Transverse colon (tissue), 4 donors: Measurements from ENCODE around the gene PHETA1. TPM values are rescaled to one million over a fixed set of nuclear protein-coding genes. Genes with fewer than 3 reads are reported as not detected.
A peak's percentile ranks its signal among the peaks of the same experiment; 100 is the strongest.

Experiments used
- DNase-seq: peaks from one replicate; pipeline ENCODE4 v3.0.0-alpha.2; 2019
- H3K27ac ChIP-seq, 4 donors: fragments of 200-600 bp; sonication (generic); 2 replicates each; pipeline ENCODE4 v1.5.1; 2016 to 2018; ENCODE audit warnings: inconsistent platforms in 4 of 4
- H3K27me3 ChIP-seq: fragments of 200-600 bp; sonication (generic); 2 replicates; pipeline ENCODE4 v1.5.1; 2017; ENCODE audit warnings: inconsistent platforms
- H3K36me3 ChIP-seq, 4 donors: fragments of 200-600 bp; sonication (generic); 2 replicates each; pipeline ENCODE4 v1.5.1; 2017 to 2019; ENCODE audit warnings: inconsistent platforms in 4 of 4
- H3K4me1 ChIP-seq, 4 donors: fragments of 200-600 bp; sonication (generic); 2 replicates each; pipeline ENCODE4 v1.5.1; 2017 to 2020; ENCODE audit warnings: inconsistent platforms in 4 of 4
- H3K4me3 ChIP-seq, 4 donors: fragments of 200-600 bp; sonication (generic); 1 replicate in 1 of 4; 2 replicates in 3 of 4; pipeline versions ENCODE4 v1.5.1 to v1.6.1; 2017 to 2019; ENCODE audit warnings: inconsistent platforms in 4 of 4
- H3K9me3 ChIP-seq, 2 donors: fragments of 200-600 bp; sonication (generic); 2 replicates each; pipeline ENCODE4 v1.5.1; 2017 to 2019; ENCODE audit warnings: inconsistent platforms in 2 of 2
- CTCF ChIP-seq, 5 experiments: fragments of 200-600 bp in 3 of 5; fragments of 450-650 bp in 2 of 5; sonication (generic) in 3 of 5; IDR thresholded peaks; 1 replicate in 2 of 5; 2 replicates in 3 of 5; pipeline ENCODE4 v1.5.1; 2016 to 2017; ENCODE audit warnings: antibody characterized with exemption in 5 of 5, inconsistent platforms in 3 of 5, mild to moderate bottlenecking in 2 of 5, moderate library complexity in 1 of 5
- EP300 ChIP-seq: sonication (generic); formaldehyde crosslinking; IDR thresholded peaks from one replicate; pipeline ENCODE4 v1.6.1; 2017; ENCODE audit warnings: antibody characterized with exemption, low read depth
- POLR2A ChIP-seq: fragments of 450-650 bp; IDR thresholded peaks from one replicate; pipeline ENCODE4 v1.6.1; 2016; ENCODE audit warnings: antibody characterized with exemption, mild to moderate bottlenecking, moderate library complexity
- POLR2AphosphoS5 ChIP-seq, 3 donors: sonication (generic); formaldehyde crosslinking; IDR thresholded peaks; one replicate each; pipeline ENCODE4 v1.6.1; 2016; ENCODE audit warnings: antibody characterized with exemption in 3 of 3
- WGBS, 2 donors: methylation state at CpG; one replicate each; pipeline ENCODE4 v1.1.5; 2018; ENCODE audit warnings: low coverage in 1 of 2; 5-methylcytosine and 5-hydroxymethylcytosine counted together
- in situ Hi-C, 4 donors: fragments of 200-750 bp; cut with MboI; loops; one replicate each; pipeline versions ENCODE4 v1.15.0 to v1.15.1; 2017; ENCODE audit warnings: low sequenced_read_pairs in 3 of 4, low pct_ligation_motif_present in 1 of 4, low pct_unique_long_range_greater_than_20kb in 1 of 4
- intact Hi-C: fragments of 100-400 bp; cut with DNase I; formaldehyde crosslinking; loops from one replicate; pipeline ENCODE4 v1.15.1; 2023; ENCODE audit warnings: low total_unique reads
- total RNA-seq, 4 donors: library from RNA; depleted of rRNA; stranded (reverse); fragments of >200 nt; gene quantifications; one replicate each; pipeline ENCODE4 v1.1.0, GENCODE V29; 2016

PHETA1 gene
- total RNA-seq, 4 donors from 2014 or later = 22.4 to 34.8 (median 28.1) TPM

- TF ChIP-seq CTCF (IDR thresholded peaks at IDR 0.05) (no peak), POLR2A (no peak), EP300 (no peak)
Observed at GRCh38 chr12:111414711-111415252, 45.9 kb upstream of the PHETA1 start.

GRCh38 chr12:111413442-111414086 is 44.7 kb upstream of the PHETA1 start:
- WGBS, 2 donors = 67% methylated on average over 12 of the region's 12 CpGs; no CpG with 5 or more reads in 1 of the 2 donors
- in situ Hi-C loops = no loop called here
- peak overlapping the region in 3 of 4 donors; percentile 6 to 93 (median 9) for H3K27ac ChIP-seq

More at GRCh38 chr12:111414711-111415252, 45.9 kb upstream of the PHETA1 start:
- H3K27ac ChIP-seq = no peak overlapping the region
- no peak overlapping the region for H3K4me3 ChIP-seq
- WGBS, 2 donors = 95% methylated on average over 7 of the region's 7 CpGs; no CpG with 5 or more reads in 1 of the 2 donors
- no peaks in the 10 kb centered on the region for H3K9me3 ChIP-seq
- DNase-seq = no peak
- peaks cover 7 to 40% (median 28%) of the 10 kb centered on the region in 4 donors for H3K4me1 ChIP-seq
- in situ Hi-C loops = no loop called here
- intact Hi-C loops = no loop called here
- H3K27me3 ChIP-seq = no peaks in the 10 kb centered on the region
- H3K36me3 ChIP-seq = peaks cover 0 to 7% (median 3%) of the 10 kb centered on the region in 4 donors

GRCh38 chr12:111412830-111413441 is 44.0 kb upstream of the PHETA1 start:
- H3K4me1 ChIP-seq = peaks cover 15 to 55% (median 34%) of the 10 kb centered on the region in 4 donors
- intact Hi-C loops = no loop called here
- H3K27ac ChIP-seq = peak overlapping the region; percentile 28 to 93 (median 80)
- no peak overlapping the region for H3K4me3 ChIP-seq
- no peak for DNase-seq
- no peaks in the 10 kb centered on the region for H3K27me3 ChIP-seq
- in situ Hi-C loops = no loop called here
- no peak for TF ChIP-seq CTCF (IDR thresholded peaks at IDR 0.05)
- TF ChIP-seq EP300 = no peak
- TF ChIP-seq POLR2A = no peak
- no peak for TF ChIP-seq POLR2AphosphoS5 (IDR thresholded peaks at IDR 0.05)
- WGBS, 2 donors = 70% methylated on average over 6 of the region's 6 CpGs; no CpG with 5 or more reads in 1 of the 2 donors
- no peaks in the 10 kb centered on the region for H3K36me3 ChIP-seq
- H3K9me3 ChIP-seq = no peaks in the 10 kb centered on the region

More at GRCh38 chr12:111413442-111414086, 44.7 kb upstream of the PHETA1 start:
- Histone ChIP-seq H3K4me3 (no peak overlapping the region), H3K36me3 (peaks cover 0 to 2% (median under 1%) of the 10 kb centered on the region in 4 donors), H3K4me1 (peaks cover 14 to 52% (median 34%) of the 10 kb centered on the region in 4 donors), H3K27me3 (no peaks in the 10 kb centered on the region), H3K9me3 (no peaks in the 10 kb centered on the region)
- TF ChIP-seq CTCF (IDR thresholded peaks at IDR 0.05) (no peak), POLR2A (no peak), POLR2AphosphoS5 (IDR thresholded peaks at IDR 0.05) (no peak), EP300 (no peak)
- DNase-seq = peak; percentile 56
- intact Hi-C loops = no loop called here
